K562 (cell line): ENCODE measurements around the gene SNX30. TPM values are rescaled to one million over a fixed set of nuclear protein-coding genes. Genes with fewer than 3 reads are reported as not detected.
A peak's percentile ranks its signal among the peaks of the same experiment; 100 is the strongest.

ENCODE experiments used
- ARID4B ChIP-seq: sonication (generic); formaldehyde crosslinking; IDR thresholded peaks from 2 replicates; pipeline ENCODE4 v1.8.0; 2022; ENCODE audit warnings: mild to moderate bottlenecking, missing genetic modification reagents
- CBFB ChIP-seq: sonication (generic); formaldehyde crosslinking; IDR thresholded peaks from 2 replicates; pipeline ENCODE4 v1.4.0; 2020; ENCODE audit warnings: mild to moderate bottlenecking, missing genetic modification reagents
- HEY1 ChIP-seq: fragments of 250-450 bp; sonication (Bioruptor Pico); IDR thresholded peaks from 2 replicates; pipeline ENCODE4 v1.5.0; 2020; ENCODE audit warnings: mild to moderate bottlenecking, moderate library complexity, borderline replicate concordance
- HMG20B ChIP-seq: fragments of 250-450 bp; sonication (Bioruptor Pico); IDR thresholded peaks from 2 replicates; pipeline ENCODE4 v1.5.0; 2021; ENCODE audit warnings: mild to moderate bottlenecking
- SP1 ChIP-seq: sonication (generic); formaldehyde crosslinking; IDR thresholded peaks from 2 replicates; pipeline ENCODE4 v1.8.1; 2022; ENCODE audit warnings: mild to moderate bottlenecking, missing genetic modification reagents
- SP2 ChIP-seq: IDR thresholded peaks from 2 replicates; pipeline ENCODE4 v1.6.1; 2011; ENCODE audit warnings: mild to moderate bottlenecking, low read depth, low read length, moderate library complexity; ENCODE audit not compliant: poor library complexity, severe bottlenecking; ENCODE audit errors: extremely low read depth
- SRSF9 ChIP-seq: fragments of 200-400 bp; formaldehyde crosslinking; IDR thresholded peaks from 2 replicates; pipeline ENCODE4 v1.6.1; 2017; ENCODE audit warnings: low read depth, low read length, borderline replicate concordance
- YBX1 ChIP-seq: fragments of 450-650 bp; IDR thresholded peaks from 2 replicates; pipeline ENCODE4 v1.7.1; 2016; ENCODE audit warnings: mild to moderate bottlenecking
- ZBTB26 ChIP-seq: fragments of 450-650 bp; formaldehyde crosslinking; IDR thresholded peaks from 2 replicates; pipeline ENCODE4 v1.4.0; 2022; ENCODE audit warnings: missing genetic modification characterization
- ZBTB33 ChIP-seq: sonication (generic); formaldehyde crosslinking; IDR thresholded peaks from 2 replicates; pipeline ENCODE4 v1.8.1; 2023; ENCODE audit warnings: mild to moderate bottlenecking, missing genetic modification reagents
- ZBTB5 ChIP-seq: fragments of 450-650 bp; IDR thresholded peaks from 2 replicates; pipeline ENCODE4 v1.6.1; 2017; ENCODE audit warnings: antibody characterized with exemption
- ZNF280A ChIP-seq: fragments of 450-650 bp; IDR thresholded peaks from 2 replicates; pipeline ENCODE4 v1.6.1; 2018; ENCODE audit warnings: mild to moderate bottlenecking, low read depth; ENCODE audit not compliant: partially characterized antibody
- polyA plus RNA-seq, 8 experiments: library from polyadenylated mRNA; depleted of rRNA in 4 of 8; stranded (reverse) in 5 of 8; unstranded in 3 of 8; fragments of >200 nt; fragmentation: Nextera tagmentation in 2 of 8; fragmentation: Illumina TruSeq in 1 of 8; extraction: Ambion mirVana in 2 of 8; extraction: Trizol in 1 of 8; gene quantifications; 2 replicates each; pipeline versions ENCODE4 v1.2.1 to v1.2.3, GENCODE V29; 2011 to 2014; ENCODE audit warnings: inconsistent platforms in 1 of 8, missing spikeins in 1 of 8
- total RNA-seq, 7 experiments: library from RNA; depleted of rRNA in 6 of 7; stranded (reverse); fragments of >200 nt in 6 of 7; fragmentation: Illumina TruSeq in 2 of 7; extraction: Trizol in 2 of 7; gene quantifications; 2 replicates each; pipeline versions ENCODE4 v1.2.1 to v1.2.3, GENCODE V29; 2011 to 2021; ENCODE audit warnings: low replicate concordance in 1 of 7

Gene SNX30
- total and polyA plus RNA-seq, 9 of the 15 experiments (the other 6 are each of a cell fraction or from before 2014, with no cell fraction given), result 0.76 to 5.9 (median 3.3) TPM

GRCh38 chr9:112750016-112750763 lies at the start of gene SNX30 (continued):
- TF ChIP-seq ARID4B (CRISPR knock-in tag) (peak; percentile 69), CBFB (no peak), YBX1 (no peak), SP2 (no peak), HMG20B (CRISPR knock-in tag) (no peak), ZBTB26 (CRISPR knock-in tag) (no peak), SP1 (peak; percentile 84), SRSF9 (no peak), ZBTB5 (no peak), ZBTB33 (0 out of 2 replicates have a peak, but pooled peaks have one; percentile 32), HEY1 (CRISPR knock-in tag) (no peak), ZNF280A (no peak)
